Uterus (tissue), 2 donors: ENCODE measurements around the gene PHTF2.
A peak's percentile ranks its signal among the peaks of the same experiment; 100 is the strongest.

ENCODE experiments used
- POLR2A ChIP-seq, 2 donors: fragments of 450-650 bp; IDR thresholded peaks; one replicate each; pipeline ENCODE4 v1.6.1; 2016; ENCODE audit warnings: antibody characterized with exemption in 2 of 2, mild to moderate bottlenecking in 1 of 2, moderate library complexity in 1 of 2
- TF ChIP-seq, protein P1 (sequence below), 4 experiments: fragments of 200-600 bp in 2 of 4; fragments of 450-650 bp in 2 of 4; sonication (generic) in 2 of 4; IDR thresholded peaks; one replicate each; pipeline ENCODE4 v1.5.1; 2016 to 2019; ENCODE audit warnings: antibody characterized with exemption in 4 of 4, mild to moderate bottlenecking in 2 of 4, moderate library complexity in 1 of 4

DNA sequence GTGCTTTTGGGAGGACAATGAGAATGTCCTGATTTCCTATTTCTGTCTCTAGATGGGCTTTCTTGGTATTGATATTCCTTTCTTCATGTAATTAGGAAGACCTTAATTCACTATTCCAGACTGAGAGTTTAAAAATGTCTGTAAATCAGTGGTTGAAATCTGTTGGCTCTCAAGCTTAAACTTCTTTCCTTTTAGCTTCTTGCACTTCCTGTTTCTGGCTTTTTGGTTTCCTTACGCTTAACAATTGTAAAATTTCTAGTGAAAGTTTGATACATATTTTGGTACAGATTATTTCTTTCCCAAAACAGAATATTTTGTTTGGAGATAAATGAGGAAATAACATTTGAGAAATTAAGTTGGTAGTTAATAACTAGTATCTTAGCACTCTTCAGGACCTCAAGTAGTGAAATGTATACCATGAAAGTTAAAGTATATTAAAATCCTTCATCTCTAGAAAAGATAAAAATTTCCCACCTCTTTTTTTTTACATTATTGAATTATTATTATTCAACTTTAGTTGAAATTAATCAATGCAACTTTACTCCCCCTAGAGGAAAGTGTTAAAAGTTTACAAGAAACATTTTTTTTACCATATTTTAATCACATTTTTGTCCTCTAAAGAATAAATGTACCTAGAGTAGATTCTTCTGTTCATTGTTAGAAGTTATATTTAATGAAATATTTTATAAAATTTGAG, 137.2 kb downstream of the PHTF2 start:
- TF ChIP-seq, protein P1, sequence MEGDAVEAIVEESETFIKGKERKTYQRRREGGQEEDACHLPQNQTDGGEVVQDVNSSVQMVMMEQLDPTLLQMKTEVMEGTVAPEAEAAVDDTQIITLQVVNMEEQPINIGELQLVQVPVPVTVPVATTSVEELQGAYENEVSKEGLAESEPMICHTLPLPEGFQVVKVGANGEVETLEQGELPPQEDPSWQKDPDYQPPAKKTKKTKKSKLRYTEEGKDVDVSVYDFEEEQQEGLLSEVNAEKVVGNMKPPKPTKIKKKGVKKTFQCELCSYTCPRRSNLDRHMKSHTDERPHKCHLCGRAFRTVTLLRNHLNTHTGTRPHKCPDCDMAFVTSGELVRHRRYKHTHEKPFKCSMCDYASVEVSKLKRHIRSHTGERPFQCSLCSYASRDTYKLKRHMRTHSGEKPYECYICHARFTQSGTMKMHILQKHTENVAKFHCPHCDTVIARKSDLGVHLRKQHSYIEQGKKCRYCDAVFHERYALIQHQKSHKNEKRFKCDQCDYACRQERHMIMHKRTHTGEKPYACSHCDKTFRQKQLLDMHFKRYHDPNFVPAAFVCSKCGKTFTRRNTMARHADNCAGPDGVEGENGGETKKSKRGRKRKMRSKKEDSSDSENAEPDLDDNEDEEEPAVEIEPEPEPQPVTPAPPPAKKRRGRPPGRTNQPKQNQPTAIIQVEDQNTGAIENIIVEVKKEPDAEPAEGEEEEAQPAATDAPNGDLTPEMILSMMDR (IDR thresholded peaks at IDR 0.05): peak in 2 of 4 experiments; percentile 5 to 11
- no peak for TF ChIP-seq POLR2A (IDR thresholded peaks at IDR 0.05)
